Right lobe of liver (tissue), 6 donors: ENCODE data around the gene ZER1. TPM values are rescaled to one million over a fixed set of nuclear protein-coding genes. Genes with fewer than 3 reads are reported as not detected.
A peak's percentile ranks its signal among the peaks of the same experiment; 100 is the strongest.

Experiments used
- ATAC-seq, 4 donors: fragments of 200-7000 bp; cut with Tn5 transposase; one replicate each; pipeline ENCODE4 v1.9.1; 2020; ENCODE audit warnings: mild to moderate bottlenecking in 4 of 4, moderate library complexity in 4 of 4
- DNase-seq, 3 donors: peaks; one replicate each; pipeline ENCODE4 v3.0.0-alpha.2; 2020
- H3K27ac ChIP-seq, 3 donors: fragments of 200-600 bp; one replicate each; pipeline ENCODE4 v1.8.0; 2022
- H3K27me3 ChIP-seq, 2 donors: fragments of 200-600 bp; one replicate each; pipeline ENCODE4 v1.8.0; 2022
- H3K36me3 ChIP-seq, 4 donors: fragments of 200-600 bp; sonication (generic) in 1 of 4; one replicate each; pipeline versions ENCODE4 v1.5.1 to v1.8.0; 2017 to 2022; ENCODE audit warnings: control low read depth in 1 of 4
- H3K4me1 ChIP-seq, 4 donors: fragments of 200-600 bp; sonication (generic) in 1 of 4; one replicate each; pipeline versions ENCODE4 v1.5.1 to v1.8.0; 2017 to 2022; ENCODE audit warnings: control low read depth in 1 of 4
- H3K4me3 ChIP-seq, 3 donors: fragments of 200-600 bp; one replicate each; pipeline ENCODE4 v1.8.0; 2022
- H3K9me3 ChIP-seq, 4 donors: fragments of 200-600 bp; sonication (generic) in 1 of 4; one replicate each; pipeline versions ENCODE4 v1.5.1 to v1.8.0; 2017 to 2022; ENCODE audit warnings: control low read depth in 1 of 4
- POLR2A ChIP-seq: fragments of 450-650 bp; IDR thresholded peaks from one replicate; pipeline ENCODE4 v1.6.1; 2017; ENCODE audit warnings: antibody characterized with exemption, mild to moderate bottlenecking
- WGBS: methylation state at CpG from one replicate; pipeline ENCODE4 v1.1.6; 2018; ENCODE audit warnings: low coverage, low lambda C conversion rate; ENCODE audit not compliant: insufficient coverage; ENCODE audit errors: missing lambda C conversion rate; 5-methylcytosine and 5-hydroxymethylcytosine counted together
- intact Hi-C, 2 donors: fragments of 100-400 bp; cut with DNase I; formaldehyde crosslinking; loops; one replicate each; pipeline versions ENCODE4 v1.11.2 to v1.14.1; 2022
- total RNA-seq, 6 experiments: library from RNA; depleted of rRNA in 2 of 6; stranded (reverse); fragments of >200 nt in 2 of 6; fragmentation: NEBNext Ultra II Directional in 3 of 6; extraction: Animal tissue kit (Norgen Biotek cat#: 25700) in 3 of 6; gene quantifications; one replicate each; pipeline versions ENCODE4 v1.1.0 to v1.2.4, GENCODE V29; 2016 to 2023
- TF ChIP-seq, protein P1 (sequence below), 4 donors: fragments of 200-600 bp in 3 of 4; fragments of 450-650 bp in 1 of 4; IDR thresholded peaks; one replicate each; pipeline versions ENCODE4 v1.5.1 to v1.8.0; 2016 to 2022; ENCODE audit warnings: antibody characterized with exemption in 4 of 4, mild to moderate bottlenecking in 2 of 4
- donor health status: DM: no; HTN: yes; CAD: no.
- donor health status: DM: no; HTN: no; CAD: no.
- donor health status: DM: no; HTN: no; CAD: no.
- donor health status: DM: no; HTN: yes; CAD: no.
- donor health status: DM: no; HTN: yes; CAD: no.

Gene ZER1
- total RNA-seq, 6 experiments from 2014 or later = 13.4 to 21.8 (median 16.0) TPM

DNA sequence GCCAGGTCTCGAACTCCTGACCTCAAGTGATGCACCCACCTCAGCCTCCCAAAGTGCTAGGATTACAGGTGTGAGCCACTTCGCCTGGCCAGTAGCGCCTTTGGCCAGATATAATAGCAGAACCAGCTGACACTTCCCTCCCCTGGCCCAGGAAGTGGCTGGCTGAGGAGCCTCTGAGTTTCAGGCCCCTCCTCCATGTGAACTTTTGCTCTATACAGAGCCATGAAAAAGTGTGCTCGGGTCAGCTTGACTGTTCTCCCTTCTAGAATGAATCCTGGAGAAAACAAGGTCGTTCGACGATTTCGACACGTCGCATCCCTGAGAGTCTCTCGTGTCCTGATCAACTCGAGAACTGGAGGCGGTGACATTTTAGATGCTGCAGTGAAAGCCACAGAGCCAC lies 39.2 kb downstream of the ZER1 start:
- no peak for ATAC-seq
- H3K27ac ChIP-seq = no peak overlapping the region
- DNase-seq = no peak
- H3K4me1 ChIP-seq = no peaks in the 10 kb centered on the region
- intact Hi-C loops = no loop called here
- H3K36me3 ChIP-seq = peaks cover 0 to 21% (median 9%) of the 10 kb centered on the region in 4 donors
- TF ChIP-seq POLR2A = no peak
- TF ChIP-seq, protein P1, sequence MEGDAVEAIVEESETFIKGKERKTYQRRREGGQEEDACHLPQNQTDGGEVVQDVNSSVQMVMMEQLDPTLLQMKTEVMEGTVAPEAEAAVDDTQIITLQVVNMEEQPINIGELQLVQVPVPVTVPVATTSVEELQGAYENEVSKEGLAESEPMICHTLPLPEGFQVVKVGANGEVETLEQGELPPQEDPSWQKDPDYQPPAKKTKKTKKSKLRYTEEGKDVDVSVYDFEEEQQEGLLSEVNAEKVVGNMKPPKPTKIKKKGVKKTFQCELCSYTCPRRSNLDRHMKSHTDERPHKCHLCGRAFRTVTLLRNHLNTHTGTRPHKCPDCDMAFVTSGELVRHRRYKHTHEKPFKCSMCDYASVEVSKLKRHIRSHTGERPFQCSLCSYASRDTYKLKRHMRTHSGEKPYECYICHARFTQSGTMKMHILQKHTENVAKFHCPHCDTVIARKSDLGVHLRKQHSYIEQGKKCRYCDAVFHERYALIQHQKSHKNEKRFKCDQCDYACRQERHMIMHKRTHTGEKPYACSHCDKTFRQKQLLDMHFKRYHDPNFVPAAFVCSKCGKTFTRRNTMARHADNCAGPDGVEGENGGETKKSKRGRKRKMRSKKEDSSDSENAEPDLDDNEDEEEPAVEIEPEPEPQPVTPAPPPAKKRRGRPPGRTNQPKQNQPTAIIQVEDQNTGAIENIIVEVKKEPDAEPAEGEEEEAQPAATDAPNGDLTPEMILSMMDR (IDR thresholded peaks at IDR 0.05) = no peak
- H3K9me3 ChIP-seq = no peaks in the 10 kb centered on the region
- 72% methylated on average over 9 of the region's 13 CpGs for WGBS
- no peaks in the 10 kb centered on the region for H3K27me3 ChIP-seq
- no peak overlapping the region for H3K4me3 ChIP-seq

DNA sequence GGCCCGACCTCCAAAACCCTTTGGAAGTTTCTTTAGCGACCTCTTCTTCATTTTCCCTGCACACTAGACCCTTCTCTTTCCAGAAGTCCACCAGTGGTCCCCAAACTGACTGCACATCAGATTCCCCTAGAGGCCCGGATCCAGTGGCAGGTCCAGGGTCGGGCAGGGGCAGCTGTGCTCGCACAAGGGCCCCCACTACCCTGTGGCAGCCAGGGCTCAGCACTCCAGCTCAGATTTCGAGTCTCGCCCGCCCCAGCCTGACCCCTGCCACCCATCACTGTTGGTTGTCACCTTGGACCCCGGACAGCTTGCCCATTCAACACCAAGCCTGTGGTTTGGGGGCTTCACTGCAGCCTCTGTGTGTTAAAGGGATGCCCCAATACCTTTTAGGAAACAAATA lies 40.0 kb downstream of the ZER1 start:
- Histone ChIP-seq H3K27me3 (no peaks in the 10 kb centered on the region), H3K27ac (no peak overlapping the region), H3K36me3 (peaks cover 0 to 21% (median 8%) of the 10 kb centered on the region in 4 donors), H3K9me3 (no peaks in the 10 kb centered on the region), H3K4me3 (no peak overlapping the region), H3K4me1 (no peaks in the 10 kb centered on the region)
- TF ChIP-seq POLR2A = no peak
- TF ChIP-seq, protein P1 (IDR thresholded peaks at IDR 0.05) = no peak
- ATAC-seq (peak in 1 of 4 donors; percentile 4), DNase-seq (no peak)
- intact Hi-C loops = no loop called here
- 67% methylated on average over 3 of the region's 9 CpGs for WGBS

DNA sequence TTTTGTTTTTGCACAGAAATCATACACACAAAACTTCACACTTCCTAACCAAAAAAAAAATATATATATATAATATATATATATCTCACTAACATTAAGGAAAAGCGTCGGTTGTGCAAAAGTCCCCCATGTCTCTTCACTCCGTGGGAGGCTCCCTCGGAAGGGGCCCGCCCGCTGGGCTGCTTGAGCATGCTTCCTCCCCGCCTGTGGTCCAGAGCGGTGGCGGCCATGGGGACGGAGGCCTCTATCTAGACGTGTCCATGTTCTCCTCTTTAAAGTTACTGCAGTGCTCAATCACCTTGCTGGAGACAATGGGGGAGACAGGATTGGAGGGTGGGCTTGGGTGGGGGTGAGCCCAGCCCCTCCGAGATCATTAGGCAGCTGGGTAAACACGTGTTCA lies 40.6 kb downstream of the ZER1 start:
- peaks cover 0 to 21% (median 8%) of the 10 kb centered on the region in 4 donors for H3K36me3 ChIP-seq
- ATAC-seq (no peak), DNase-seq (no peak)
- no peaks in the 10 kb centered on the region for H3K4me1 ChIP-seq
- 93% methylated on average over 8 of the region's 13 CpGs for WGBS
- H3K9me3 ChIP-seq = no peaks in the 10 kb centered on the region
- H3K4me3 ChIP-seq = no peak overlapping the region
- no peaks in the 10 kb centered on the region for H3K27me3 ChIP-seq
- H3K27ac ChIP-seq = no peak overlapping the region
- TF ChIP-seq, protein P1 (IDR thresholded peaks at IDR 0.05) = no peak
- no peak for TF ChIP-seq POLR2A
- intact Hi-C loops = no loop called here

DNA sequence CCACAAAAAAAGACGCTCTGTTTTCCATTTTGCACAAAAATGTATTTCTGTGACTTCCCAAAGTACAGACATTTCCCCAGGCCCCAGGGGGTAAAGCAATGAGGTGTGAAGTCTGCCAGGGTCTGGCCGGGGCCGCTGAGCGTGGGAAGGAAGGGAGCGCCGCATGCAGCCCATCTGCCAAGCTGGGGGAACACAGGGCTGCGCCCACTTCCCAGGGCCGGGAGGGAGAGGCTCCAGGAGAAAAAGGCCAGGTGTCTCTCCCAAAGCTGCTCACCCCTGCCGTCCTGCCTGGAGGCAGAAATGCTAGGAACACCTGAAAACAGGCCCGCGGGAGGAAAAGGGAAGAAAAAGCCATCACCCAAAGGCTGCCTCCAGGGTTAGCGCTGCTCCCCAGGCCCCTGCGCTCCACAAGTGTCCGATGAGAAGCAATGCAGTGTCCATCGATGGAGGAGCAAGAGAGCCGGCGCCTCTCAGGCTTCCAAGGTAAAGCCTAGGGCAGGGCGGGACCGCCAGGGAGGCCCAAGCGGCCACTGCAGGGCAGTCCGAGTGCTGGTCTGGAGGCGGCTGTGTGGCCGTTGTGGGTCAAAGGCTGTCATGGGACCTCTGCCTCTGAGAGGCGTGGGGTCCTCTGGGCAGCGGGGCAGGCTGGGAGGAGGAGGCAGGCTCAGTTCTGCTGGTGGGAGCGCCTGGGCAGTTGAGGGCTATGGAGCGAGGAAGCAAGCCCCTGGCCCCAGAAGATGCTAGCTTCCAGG lies 41.8 kb downstream of the ZER1 start:
- no peaks in the 10 kb centered on the region for H3K9me3 ChIP-seq
- intact Hi-C loops = no loop called here
- TF ChIP-seq POLR2A = no peak
- TF ChIP-seq, protein P1 (IDR thresholded peaks at IDR 0.05) = no peak
- H3K36me3 ChIP-seq = peaks cover 0 to 16% (median 8%) of the 10 kb centered on the region in 4 donors
- DNase-seq (no peak), ATAC-seq (no peak)
- WGBS = 85% methylated on average over 8 of the region's 27 CpGs
- no peak overlapping the region for H3K27ac ChIP-seq
- H3K4me1 ChIP-seq = no peaks in the 10 kb centered on the region
- no peaks in the 10 kb centered on the region for H3K27me3 ChIP-seq
- H3K4me3 ChIP-seq = no peak overlapping the region
